ENCODE measurements around the gene STRN3. TPM values are rescaled to one million over a fixed set of nuclear protein-coding genes. Genes with fewer than 3 reads are reported as not detected.

The STRN3 gene
- total and polyA plus RNA-seq, 10 of the 15 experiments (the other 5 are each of a cell fraction or from before 2014, with no cell fraction given), result 7.8 to 27.9 (median 14.1) TPM

DNA sequence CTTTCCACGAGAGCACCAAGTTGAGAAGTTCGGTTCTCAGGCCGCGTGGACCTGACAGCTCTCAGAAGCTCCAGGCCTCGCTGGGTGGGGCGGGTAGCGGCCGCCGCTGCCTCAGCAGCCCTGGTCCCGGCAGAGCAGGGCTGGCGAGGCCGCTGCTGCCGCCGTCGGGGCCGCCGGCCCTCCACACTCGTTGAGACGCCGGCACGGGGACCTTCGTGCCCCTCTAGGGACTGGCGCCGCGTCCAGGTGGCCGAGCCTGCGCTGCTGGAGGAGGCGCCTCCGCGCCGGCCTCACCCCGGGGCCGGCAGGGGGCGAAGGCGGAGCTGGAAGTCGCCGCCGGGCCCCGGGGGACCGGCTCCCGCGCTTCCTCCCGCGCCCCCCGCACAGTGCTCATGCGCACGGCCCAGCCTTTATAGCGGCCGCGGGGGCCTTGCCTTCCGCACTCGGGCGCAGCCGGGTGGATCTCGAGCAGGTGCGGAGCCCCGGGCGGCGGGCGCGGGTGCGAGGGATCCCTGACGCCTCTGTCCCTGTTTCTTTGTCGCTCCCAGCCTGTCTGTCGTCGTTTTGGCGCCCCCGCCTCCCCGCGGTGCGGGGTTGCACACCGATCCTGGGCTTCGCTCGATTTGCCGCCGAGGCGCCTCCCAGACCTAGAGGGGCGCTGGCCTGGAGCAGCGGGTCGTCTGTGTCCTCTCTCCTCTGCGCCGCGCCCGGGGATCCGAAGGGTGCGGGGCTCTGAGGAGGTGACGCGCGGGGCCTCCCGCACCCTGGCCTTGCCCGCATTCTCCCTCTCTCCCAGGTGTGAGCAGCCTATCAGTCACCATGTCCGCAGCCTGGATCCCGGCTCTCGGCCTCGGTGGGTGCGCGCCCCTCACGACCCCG, 151.8 kb downstream of the STRN3 start, which contains the start of gene COCH:
TSS of gene COCH (plus strand) at position 440 of the 879 bp plus-strand sequence. CDS start at position 820, 380 bp downstream.
- Histone ChIP-seq H3K79me2 (ENCODE audit: control insufficient read depth, insufficient read depth, low read length) (no peaks in the 10 kb centered on the region), H2AFZ (ENCODE audit: control insufficient read depth, low read depth, low read length) (peak within 1 kb of the TSS; percentile 84), H3K36me3 (ENCODE audit: control insufficient read depth in 2 of 2, insufficient read depth in 2 of 2, low read length in 1 of 2) (no peaks in the 10 kb centered on the region), H3K9ac (ENCODE audit: control insufficient read depth, insufficient read depth, low read length) (peak within 1 kb of the TSS; percentile 63), H4K20me1 (ENCODE audit: control insufficient read depth, insufficient read depth) (no peaks in the 10 kb centered on the region), H3K27me3 (replicated peaks in 1 of 2; ENCODE audit: control insufficient read depth in 2 of 2, insufficient read depth in 2 of 2, low read length in 1 of 2) (peaks cover 2 to 6% of the 10 kb centered on the region in 2 experiments; a peak in 2 of 4 replicates), H3K27ac (ENCODE audit: control insufficient read depth, insufficient read depth) (no peak within 1 kb of the TSS), H3K4me2 (ENCODE audit: control insufficient read depth, insufficient read depth) (peak within 1 kb of the TSS; percentile 99), H3K9me3 (replicated peaks; ENCODE audit: control insufficient read depth, insufficient read depth, low read length) (no peaks in the 10 kb centered on the region), H3K4me1 (ENCODE audit: control insufficient read depth, insufficient read depth, low read length) (peaks cover 11% of the 10 kb centered on the region), H3K4me3 (peak within 1 kb of the TSS; percentile 66)
- in situ Hi-C loops (cut with MboI), result no loop called here
- ATAC-seq (peak; percentile 88), FAIRE-seq (no peak), DNase-seq (ENCODE audit: low read depth, low spot score) (no peak)
- whole genome bisulfite sequencing (ENCODE audit: insufficient coverage, insufficient replicate concordance, low lambda C conversion rate, missing lambda C conversion rate), result under 1% methylated on average over 76 of the region's 99 CpGs
- POLR2A ChIA-PET, result interaction anchor here (0.6 kb wide), 1 partner anchor 40 kb away, joined by 3 read pairs; no protein-coding TSS in a partner anchor
- SMC1A ChIA-PET (ENCODE audit: uncharacterized antibody, unreplicated experiment), result interaction anchor here (1.0 to 1.4 kb wide), 2 partner anchors 20 to 21 kb away, joined by 3 to 4 read pairs; no protein-coding TSS in a partner anchor
- CTCF ChIA-PET, result interaction anchor here (1.0 kb wide), 1 partner anchor 208 kb away, joined by 3 read pairs; no protein-coding TSS in a partner anchor
- RAD21 ChIA-PET (ENCODE audit: unreplicated experiment), result no interaction called here
- intact Hi-C loops (cut with micrococcal nuclease; ENCODE audit: unreplicated experiment), result loop anchor here (5.0 kb wide), 1 partner anchor 162 kb away; no protein-coding TSS in a partner anchor
- BruUV-seq (replicated peaks), result no TSS peak
- TF ChIP-seq CHD2 (IDR thresholded peaks at IDR 0.05; ENCODE audit: borderline replicate concordance, low read depth, low read length) (no peak), EED (IDR thresholded peaks at IDR 0.05; ENCODE audit: low read depth) (peak; percentile 25; the same call in 1 of the 2 replicates), GABPA (IDR thresholded peaks at IDR 0.05; ENCODE audit: low read depth) (no peak), IKZF2 (IDR thresholded peaks at IDR 0.05) (no peak), JUNB (IDR thresholded peaks at IDR 0.05) (no peak), NR2C1 (IDR thresholded peaks at IDR 0.05) (no peak), SREBF1 (IDR thresholded peaks at IDR 0.05; ENCODE audit: low read length) (no peak), TCF3 (IDR thresholded peaks at IDR 0.05; ENCODE audit: borderline replicate concordance, insufficient read depth, low read depth, low read length) (0 out of 2 replicates have a peak, but pooled peaks have one; percentile 43), STAT1 (conservative IDR thresholded peaks at IDR 0.05) (no peak), CBX5 (IDR thresholded peaks at IDR 0.05; ENCODE audit: low read depth) (no peak), ZNF217 (IDR thresholded peaks at IDR 0.05) (no peak), EGR1 (IDR thresholded peaks at IDR 0.05; ENCODE audit: borderline replicate concordance in 1 of 2, low read depth in 2 of 2, low read length in 2 of 2) (no peak), FOXK2 (IDR thresholded peaks at IDR 0.05) (no peak), TCF7 (IDR thresholded peaks at IDR 0.05; ENCODE audit: borderline replicate concordance) (no peak), SRF (IDR thresholded peaks at IDR 0.05; ENCODE audit: low read depth in 2 of 2, low read length in 2 of 2) (no peak), NFXL1 (IDR thresholded peaks at IDR 0.05; ENCODE audit: borderline replicate concordance) (no peak)
- TF ChIP-seq, protein P1, sequence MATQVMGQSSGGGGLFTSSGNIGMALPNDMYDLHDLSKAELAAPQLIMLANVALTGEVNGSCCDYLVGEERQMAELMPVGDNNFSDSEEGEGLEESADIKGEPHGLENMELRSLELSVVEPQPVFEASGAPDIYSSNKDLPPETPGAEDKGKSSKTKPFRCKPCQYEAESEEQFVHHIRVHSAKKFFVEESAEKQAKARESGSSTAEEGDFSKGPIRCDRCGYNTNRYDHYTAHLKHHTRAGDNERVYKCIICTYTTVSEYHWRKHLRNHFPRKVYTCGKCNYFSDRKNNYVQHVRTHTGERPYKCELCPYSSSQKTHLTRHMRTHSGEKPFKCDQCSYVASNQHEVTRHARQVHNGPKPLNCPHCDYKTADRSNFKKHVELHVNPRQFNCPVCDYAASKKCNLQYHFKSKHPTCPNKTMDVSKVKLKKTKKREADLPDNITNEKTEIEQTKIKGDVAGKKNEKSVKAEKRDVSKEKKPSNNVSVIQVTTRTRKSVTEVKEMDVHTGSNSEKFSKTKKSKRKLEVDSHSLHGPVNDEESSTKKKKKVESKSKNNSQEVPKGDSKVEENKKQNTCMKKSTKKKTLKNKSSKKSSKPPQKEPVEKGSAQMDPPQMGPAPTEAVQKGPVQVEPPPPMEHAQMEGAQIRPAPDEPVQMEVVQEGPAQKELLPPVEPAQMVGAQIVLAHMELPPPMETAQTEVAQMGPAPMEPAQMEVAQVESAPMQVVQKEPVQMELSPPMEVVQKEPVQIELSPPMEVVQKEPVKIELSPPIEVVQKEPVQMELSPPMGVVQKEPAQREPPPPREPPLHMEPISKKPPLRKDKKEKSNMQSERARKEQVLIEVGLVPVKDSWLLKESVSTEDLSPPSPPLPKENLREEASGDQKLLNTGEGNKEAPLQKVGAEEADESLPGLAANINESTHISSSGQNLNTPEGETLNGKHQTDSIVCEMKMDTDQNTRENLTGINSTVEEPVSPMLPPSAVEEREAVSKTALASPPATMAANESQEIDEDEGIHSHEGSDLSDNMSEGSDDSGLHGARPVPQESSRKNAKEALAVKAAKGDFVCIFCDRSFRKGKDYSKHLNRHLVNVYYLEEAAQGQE (IDR thresholded peaks at IDR 0.05; ENCODE audit: low read depth, low read length), result no peak
- TF ChIP-seq, protein P2, sequence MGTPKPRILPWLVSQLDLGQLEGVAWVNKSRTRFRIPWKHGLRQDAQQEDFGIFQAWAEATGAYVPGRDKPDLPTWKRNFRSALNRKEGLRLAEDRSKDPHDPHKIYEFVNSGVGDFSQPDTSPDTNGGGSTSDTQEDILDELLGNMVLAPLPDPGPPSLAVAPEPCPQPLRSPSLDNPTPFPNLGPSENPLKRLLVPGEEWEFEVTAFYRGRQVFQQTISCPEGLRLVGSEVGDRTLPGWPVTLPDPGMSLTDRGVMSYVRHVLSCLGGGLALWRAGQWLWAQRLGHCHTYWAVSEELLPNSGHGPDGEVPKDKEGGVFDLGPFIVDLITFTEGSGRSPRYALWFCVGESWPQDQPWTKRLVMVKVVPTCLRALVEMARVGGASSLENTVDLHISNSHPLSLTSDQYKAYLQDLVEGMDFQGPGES (IDR thresholded peaks at IDR 0.05), result no peak
